ENCODE results near the gene SGIP1. TPM values are rescaled to one million over a fixed set of nuclear protein-coding genes. Genes with fewer than 3 reads are reported as not detected.

SGIP1 gene
- total RNA-seq, 1 experiment from 2014 or later: not detected

DNA sequence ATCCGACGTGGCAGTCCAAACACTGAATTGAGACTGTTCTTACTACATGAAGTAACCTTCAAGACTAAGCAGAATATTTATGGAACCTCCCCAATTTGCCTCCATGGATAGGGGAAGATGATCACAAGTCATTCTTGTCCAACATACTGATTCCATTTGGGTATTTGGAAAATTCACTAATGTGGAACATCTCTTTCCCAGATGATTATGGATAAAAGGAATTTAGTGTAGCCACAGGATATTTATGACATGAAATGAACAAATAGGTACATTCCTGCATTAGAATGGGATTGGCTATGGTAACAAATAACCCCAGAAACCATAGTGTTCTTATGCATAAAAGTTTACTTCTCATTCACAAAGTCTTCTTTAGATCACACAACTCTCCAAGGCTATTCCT, 40.2 kb upstream of the SGIP1 start:
- H3K36me3 Mint-ChIP-seq (ENCODE audit: insufficient read depth, unreplicated experiment): no peaks in the 10 kb centered on the region
- H3K4me3 Mint-ChIP-seq (ENCODE audit: unreplicated experiment): no peak overlapping the region
- H3K27me3 Mint-ChIP-seq (ENCODE audit: insufficient read depth, unreplicated experiment): peaks cover 2% of the 10 kb centered on the region
- TF ChIP-seq, protein P1, sequence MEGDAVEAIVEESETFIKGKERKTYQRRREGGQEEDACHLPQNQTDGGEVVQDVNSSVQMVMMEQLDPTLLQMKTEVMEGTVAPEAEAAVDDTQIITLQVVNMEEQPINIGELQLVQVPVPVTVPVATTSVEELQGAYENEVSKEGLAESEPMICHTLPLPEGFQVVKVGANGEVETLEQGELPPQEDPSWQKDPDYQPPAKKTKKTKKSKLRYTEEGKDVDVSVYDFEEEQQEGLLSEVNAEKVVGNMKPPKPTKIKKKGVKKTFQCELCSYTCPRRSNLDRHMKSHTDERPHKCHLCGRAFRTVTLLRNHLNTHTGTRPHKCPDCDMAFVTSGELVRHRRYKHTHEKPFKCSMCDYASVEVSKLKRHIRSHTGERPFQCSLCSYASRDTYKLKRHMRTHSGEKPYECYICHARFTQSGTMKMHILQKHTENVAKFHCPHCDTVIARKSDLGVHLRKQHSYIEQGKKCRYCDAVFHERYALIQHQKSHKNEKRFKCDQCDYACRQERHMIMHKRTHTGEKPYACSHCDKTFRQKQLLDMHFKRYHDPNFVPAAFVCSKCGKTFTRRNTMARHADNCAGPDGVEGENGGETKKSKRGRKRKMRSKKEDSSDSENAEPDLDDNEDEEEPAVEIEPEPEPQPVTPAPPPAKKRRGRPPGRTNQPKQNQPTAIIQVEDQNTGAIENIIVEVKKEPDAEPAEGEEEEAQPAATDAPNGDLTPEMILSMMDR (IDR thresholded peaks at IDR 0.05; ENCODE audit: insufficient read depth in 1 of 2, low read depth in 1 of 2, low read length in 1 of 2, severe bottlenecking in 1 of 2, unreplicated experiment in 1 of 2): no peak
- intact Hi-C loops (cut with micrococcal nuclease; ENCODE audit: unreplicated experiment): no loop called here
- POLR2A ChIA-PET: no interaction called here
- no peaks in the 10 kb centered on the region for H3K4me1 ChIP-seq
- H3K4me1 Mint-ChIP-seq (ENCODE audit: low read depth, unreplicated experiment): no peaks in the 10 kb centered on the region
- no peak overlapping the region for H3K27ac Mint-ChIP-seq (ENCODE audit: unreplicated experiment)
- no peaks in the 10 kb centered on the region for H3K27me3 ChIP-seq (replicated peaks; ENCODE audit: control insufficient read depth, insufficient read depth, low read length)
- no peaks in the 10 kb centered on the region for H3K36me3 ChIP-seq (ENCODE audit: control insufficient read depth, insufficient read depth, low read length)
- no peak overlapping the region for H3K4me3 ChIP-seq (ENCODE audit: low read depth, low read length)
- H3K9me3 Mint-ChIP-seq (ENCODE audit: unreplicated experiment): no peaks in the 10 kb centered on the region
- CTCF ChIA-PET: no interaction called here
- no peak for DNase-seq
- BruUV-seq (replicated peaks): no TSS peak
- H3K9me3 ChIP-seq: no peaks in the 10 kb centered on the region

DNA sequence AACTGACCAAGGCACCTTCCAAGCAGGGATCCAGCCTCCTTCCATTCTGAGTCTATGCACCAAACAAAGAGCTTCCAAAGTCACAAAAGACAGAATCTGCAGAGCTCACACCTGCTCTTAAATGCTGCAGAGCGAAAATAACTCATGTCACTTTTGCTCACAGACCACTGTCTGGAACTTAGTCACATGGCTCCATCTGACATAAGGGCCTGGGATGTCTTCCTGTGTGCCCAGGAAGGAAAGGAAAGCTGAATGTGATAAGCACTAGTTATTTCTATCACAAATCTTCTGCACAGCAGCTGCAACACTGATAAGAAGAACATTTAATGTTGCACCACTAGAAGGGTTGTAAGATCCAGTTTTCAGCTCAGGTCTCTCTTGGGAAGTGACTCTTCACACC, 39.5 kb upstream of the SGIP1 start:
- Histone ChIP-seq H3K4me3 (ENCODE audit: low read depth, low read length) (no peak overlapping the region), H3K36me3 (ENCODE audit: control insufficient read depth, insufficient read depth, low read length) (no peaks in the 10 kb centered on the region), H3K4me1 (no peaks in the 10 kb centered on the region), H3K27me3 (replicated peaks; ENCODE audit: control insufficient read depth, insufficient read depth, low read length) (no peaks in the 10 kb centered on the region), H3K9me3 (no peaks in the 10 kb centered on the region)
- Mint-ChIP-seq H3K9me3 (ENCODE audit: unreplicated experiment) (no peaks in the 10 kb centered on the region), H3K4me3 (ENCODE audit: unreplicated experiment) (no peak overlapping the region), H3K27me3 (ENCODE audit: insufficient read depth, unreplicated experiment) (peaks cover 2% of the 10 kb centered on the region), H3K27ac (ENCODE audit: unreplicated experiment) (no peak overlapping the region), H3K4me1 (ENCODE audit: low read depth, unreplicated experiment) (no peaks in the 10 kb centered on the region), H3K36me3 (ENCODE audit: insufficient read depth, unreplicated experiment) (no peaks in the 10 kb centered on the region)
- intact Hi-C loops (cut with micrococcal nuclease; ENCODE audit: unreplicated experiment): no loop called here
- TF ChIP-seq, protein P1 (IDR thresholded peaks at IDR 0.05; ENCODE audit: insufficient read depth in 1 of 2, low read depth in 1 of 2, low read length in 1 of 2, severe bottlenecking in 1 of 2, unreplicated experiment in 1 of 2): no peak
- BruUV-seq (replicated peaks): no TSS peak
- ChIA-PET POLR2A (no interaction called here), CTCF (no interaction called here)
- no peak for DNase-seq

DNA sequence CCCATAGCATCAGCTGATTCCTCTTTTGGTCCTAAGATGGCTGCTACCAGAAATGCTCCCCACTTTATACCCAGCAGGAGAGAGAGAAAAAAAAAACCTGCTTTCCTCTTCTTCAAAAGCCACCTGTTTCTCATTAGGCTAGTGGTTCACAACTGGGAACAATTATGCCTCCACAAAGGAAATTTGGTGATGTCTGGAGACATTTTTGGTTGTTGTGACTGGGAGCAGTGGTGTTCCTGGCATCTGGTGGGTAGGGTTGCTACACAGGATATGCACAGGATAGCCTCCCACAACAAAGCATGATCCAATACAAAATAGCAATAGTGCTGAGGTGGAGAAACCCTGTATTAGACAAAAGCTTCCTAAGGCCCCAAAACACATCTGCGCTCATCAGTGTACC, 38.5 kb upstream of the SGIP1 start:
- TF ChIP-seq, protein P1 (IDR thresholded peaks at IDR 0.05; ENCODE audit: insufficient read depth in 1 of 2, low read depth in 1 of 2, low read length in 1 of 2, severe bottlenecking in 1 of 2, unreplicated experiment in 1 of 2): no peak
- no peaks in the 10 kb centered on the region for H3K9me3 Mint-ChIP-seq (ENCODE audit: unreplicated experiment)
- no peak for DNase-seq
- peaks cover 6% of the 10 kb centered on the region for H3K27me3 Mint-ChIP-seq (ENCODE audit: insufficient read depth, unreplicated experiment)
- ChIA-PET CTCF (no interaction called here), POLR2A (no interaction called here)
- H3K4me1 Mint-ChIP-seq (ENCODE audit: low read depth, unreplicated experiment): no peaks in the 10 kb centered on the region
- H3K36me3 Mint-ChIP-seq (ENCODE audit: insufficient read depth, unreplicated experiment): no peaks in the 10 kb centered on the region
- intact Hi-C loops (cut with micrococcal nuclease; ENCODE audit: unreplicated experiment): no loop called here
- no peak overlapping the region for H3K27ac Mint-ChIP-seq (ENCODE audit: unreplicated experiment)
- no peak overlapping the region for H3K4me3 Mint-ChIP-seq (ENCODE audit: unreplicated experiment)
- Histone ChIP-seq H3K36me3 (ENCODE audit: control insufficient read depth, insufficient read depth, low read length) (no peaks in the 10 kb centered on the region), H3K4me1 (no peaks in the 10 kb centered on the region), H3K27me3 (replicated peaks; ENCODE audit: control insufficient read depth, insufficient read depth, low read length) (no peaks in the 10 kb centered on the region), H3K4me3 (ENCODE audit: low read depth, low read length) (no peak overlapping the region), H3K9me3 (no peaks in the 10 kb centered on the region)
- BruUV-seq (replicated peaks): no TSS peak

All from Caco-2 (cell line).